GM21423 (cell line): ENCODE data around the gene AP1AR.
A peak's percentile ranks its signal among the peaks of the same experiment; 100 is the strongest.
"Not testable (repeated sequence)": the region's sequence is repeated elsewhere in the genome, so short reads cannot be mapped to it uniquely, and the experiment has no call there.

Source experiments
- ATAC-seq: cut with Tn5 transposase; IDR thresholded peaks from one replicate; pipeline ENCODE4 v1.9.1; 2021; ENCODE audit warnings: mild to moderate bottlenecking, moderate library complexity; ENCODE audit not compliant: unreplicated experiment

Gene AP1AR

GRCh38 chr4:112277705-112278448 is 46.3 kb downstream of the AP1AR start:
- no peak for ATAC-seq

- peak; percentile 68 for ATAC-seq
Measured at GRCh38 chr4:112279025-112279881, 47.7 kb downstream of the AP1AR start.

GRCh38 chr4:112279882-112280315 is 48.3 kb downstream of the AP1AR start:
- no peak for ATAC-seq

- no peak for ATAC-seq
Measured at GRCh38 chr4:112280386-112281056, 48.9 kb downstream of the AP1AR start.

- not testable (repeated sequence) for ATAC-seq
Measured at GRCh38 chr4:112281895-112282398, 50.4 kb downstream of the AP1AR start.

GRCh38 chr4:112282860-112283667 is 51.5 kb downstream of the AP1AR start:
- ATAC-seq = no peak

GRCh38 chr4:112284166-112284565 is 52.6 kb downstream of the AP1AR start:
- ATAC-seq = no peak

GRCh38 chr4:112284662-112285411 is 53.2 kb downstream of the AP1AR start:
- no peak for ATAC-seq

- no peak for ATAC-seq
Measured at GRCh38 chr4:112287258-112287989, 55.8 kb downstream of the AP1AR start.

- peak; percentile 29 for ATAC-seq
Measured at GRCh38 chr4:112288455-112288854, 56.9 kb downstream of the AP1AR start.

GRCh38 chr4:112289407-112290253 is 58.0 kb downstream of the AP1AR start:
- ATAC-seq = no peak

- no peak for ATAC-seq
Measured at GRCh38 chr4:112290341-112290740, 58.8 kb downstream of the AP1AR start.

- peak; percentile 82 for ATAC-seq
Measured at GRCh38 chr4:112296949-112297880, 65.6 kb downstream of the AP1AR start, which contains the start of gene ALPK1. Gene ALPK1, plus strand, starts transcription at chr4:112297369.

- no peak for ATAC-seq
Measured at GRCh38 chr4:112299721-112300120, 68.1 kb downstream of the AP1AR start.

- peak; percentile 60 for ATAC-seq
Measured at GRCh38 chr4:112302320-112303274, 71.0 kb downstream of the AP1AR start.

GRCh38 chr4:112305477-112305876 is 73.9 kb downstream of the AP1AR start:
- ATAC-seq = not testable (repeated sequence)
